Adipose tissue (tissue), 3 donors: ENCODE measurements around the gene CALR. TPM values are rescaled to one million over a fixed set of nuclear protein-coding genes. Genes with fewer than 3 reads are reported as not detected.
"Not testable (repeated sequence)": the region's sequence is repeated elsewhere in the genome, so short reads cannot be mapped to it uniquely, and the experiment has no call there.

Source experiments
- H3K27ac ChIP-seq: one replicate; pipeline ENCODE4 v1.5.1; 2013; ENCODE audit warnings: low read depth, low read length
- WGBS, 3 donors: extraction: QIAGEN DNeasy Blood & Tissue Kit; methylation state at CpG; one replicate each; pipeline ENCODE4 v1.1.7; 2013; 5-methylcytosine and 5-hydroxymethylcytosine counted together
- polyA plus RNA-seq, 3 donors: library from polyadenylated mRNA; stranded (reverse); fragments of 200-250 nt; gene quantifications; one replicate each; pipeline ENCODE4 v1.2.3, GENCODE V29; 2013
- donor health status: healthy with polysubstance abuse.
- donor health status: Bipolar disorder and iron deficiency.
- donor health status: healthy.

CALR gene
- polyA plus RNA-seq = 100 to 1,000 TPM; 215 to 433 (median 312) TPM

- no peak within 1 kb of the TSS for H3K27ac ChIP-seq
- 0% methylated on average over 63 of the region's 63 CpGs for WGBS, 3 donors
Measured at GRCh38 chr19:12937927-12938778, at the start of gene CALR. CALR (plus strand) TSS chr19:12938609; CDS start chr19:12938680, 71 bp downstream.

DNA sequence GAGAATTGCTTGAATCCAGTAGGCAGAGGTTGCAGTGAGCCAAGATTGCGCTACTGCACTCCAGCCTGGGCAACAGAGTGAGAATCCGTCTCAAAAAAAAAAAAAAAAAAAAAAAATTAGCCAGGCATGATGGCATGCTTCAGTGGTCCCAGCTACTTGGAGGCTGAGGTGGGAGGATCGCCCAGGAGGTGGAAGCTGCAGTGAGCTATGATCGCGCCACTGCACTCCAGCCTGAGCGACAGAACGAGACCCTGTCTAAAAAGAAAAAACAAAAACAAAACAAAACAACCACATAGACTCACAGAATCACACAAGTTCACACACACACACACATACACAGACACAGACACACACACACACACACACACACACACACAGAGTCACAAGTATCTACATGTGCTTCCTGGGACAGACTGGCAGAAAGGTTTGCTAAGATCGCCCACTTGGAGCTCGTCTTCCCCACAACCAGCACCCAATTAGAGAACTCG, 48.1 kb upstream of the CALR start:
- not testable (repeated sequence) for H3K27ac ChIP-seq
- 29 to 37% (median 33%) methylated on average over 10 of the region's 10 CpGs for WGBS, 3 donors

- 0% methylated on average over 49 of the region's 49 CpGs for WGBS, 3 donors
- H3K27ac ChIP-seq = no peak within 1 kb of the TSS
Measured at GRCh38 chr19:12890787-12891552, 47.4 kb upstream of the CALR start, which contains the start of gene GCDH. GCDH (plus strand) TSS chr19:12891160; CDS start chr19:12891305, 145 bp downstream.

DNA sequence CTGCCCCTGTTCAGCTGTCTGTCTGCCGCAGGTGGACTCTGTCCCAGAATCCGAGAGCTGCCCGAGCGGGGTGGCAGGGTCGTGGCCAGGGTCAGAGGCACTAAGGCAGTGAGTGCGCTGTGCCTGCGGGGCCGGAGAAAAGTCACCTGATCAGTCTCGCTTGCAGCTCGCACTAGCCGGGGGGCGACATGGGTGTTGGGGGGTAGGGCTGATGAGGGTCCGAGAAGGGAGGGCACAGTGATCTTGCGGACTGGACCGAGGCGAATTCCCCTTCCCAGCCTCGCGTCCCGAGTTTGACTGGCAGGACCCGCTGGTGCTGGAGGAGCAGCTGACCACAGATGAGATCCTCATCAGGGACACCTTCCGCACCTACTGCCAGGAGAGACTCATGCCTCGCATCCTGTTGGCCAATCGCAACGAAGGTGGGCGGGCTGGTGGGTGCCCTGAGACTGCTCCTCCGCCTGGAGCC, 46.8 kb upstream of the CALR start:
- WGBS, 3 donors = 5 to 8% (median 7%) methylated on average over 19 to 26 of the region's 26 CpGs
- no peak overlapping the region for H3K27ac ChIP-seq

GRCh38 chr19:12893582-12893981, 44.8 kb upstream of the CALR start:
- H3K27ac ChIP-seq = no peak overlapping the region
- WGBS, 3 donors = 91 to 96% (median 95%) methylated on average over 5 of the region's 5 CpGs

DNA sequence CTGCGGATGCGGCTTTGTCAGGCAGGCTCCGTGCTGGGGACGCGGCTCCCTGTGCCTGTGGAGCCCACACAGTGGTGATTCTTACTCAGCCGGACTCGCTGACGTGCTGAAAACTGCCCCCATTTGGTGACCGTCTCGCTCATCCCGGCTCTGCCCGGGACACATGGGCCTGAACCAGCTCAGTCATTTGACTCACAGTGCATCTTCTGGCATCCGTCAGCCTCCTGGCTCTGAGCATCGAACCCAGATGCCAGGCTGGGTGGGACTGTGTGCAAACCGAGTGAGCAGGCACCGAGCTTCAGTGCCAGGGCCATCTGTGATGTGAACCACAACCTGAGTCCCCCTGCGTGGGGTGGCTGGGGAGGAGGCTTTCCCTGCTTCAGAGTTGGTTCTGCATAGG, 41.9 kb upstream of the CALR start:
- 93 to 97% (median 96%) methylated on average over 14 to 17 of the region's 17 CpGs for WGBS, 3 donors
- no peak overlapping the region for H3K27ac ChIP-seq

- WGBS, 3 donors = 88 to 93% (median 93%) methylated on average over 10 of the region's 10 CpGs
- no peak overlapping the region for H3K27ac ChIP-seq
Measured at GRCh38 chr19:12899891-12900518, 38.4 kb upstream of the CALR start.

DNA sequence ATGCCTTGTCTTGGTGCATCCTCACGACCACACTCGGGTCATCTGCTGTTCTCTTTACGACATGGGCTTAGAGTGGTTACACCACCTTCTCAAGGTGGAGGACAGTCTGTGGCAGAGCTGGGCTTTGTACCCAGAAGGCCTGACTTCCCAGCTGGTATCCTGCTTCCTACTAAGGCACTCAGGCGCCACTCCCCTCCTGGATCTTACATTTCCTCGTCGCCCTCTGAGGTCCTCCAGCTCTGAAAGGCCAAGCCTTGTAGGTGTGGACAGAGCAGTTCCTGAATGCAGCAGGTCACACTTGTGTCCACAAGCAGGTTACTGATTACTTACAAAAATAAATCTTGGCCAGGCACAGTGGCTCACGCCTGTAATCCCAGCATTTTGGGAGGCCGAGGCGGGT, 31.2 kb upstream of the CALR start:
- 77 to 89% (median 88%) methylated on average over 9 of the region's 9 CpGs for WGBS, 3 donors

DNA sequence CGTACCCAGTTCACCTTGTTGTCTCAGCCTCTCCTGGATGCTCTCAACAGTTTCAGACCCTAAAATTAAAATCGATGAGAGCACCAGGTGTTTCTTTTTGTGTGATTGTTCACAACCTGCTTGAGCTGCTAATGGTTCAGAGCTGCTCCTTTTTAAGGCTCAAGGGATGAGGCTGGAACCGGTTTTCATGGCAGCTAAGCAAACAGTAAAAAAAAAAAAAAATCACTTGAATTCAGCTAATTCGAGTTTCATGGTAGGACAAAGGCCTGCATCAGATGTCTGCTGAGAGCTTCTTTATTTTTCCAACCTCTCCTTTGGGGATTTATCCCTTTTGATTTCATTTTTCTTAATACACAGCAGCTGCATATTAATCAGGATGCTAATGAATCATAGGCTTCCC, 25.8 kb upstream of the CALR start:
- 36 to 51% (median 50%) methylated on average over 4 of the region's 4 CpGs for WGBS, 3 donors

More for the DNA sequence above, 31.2 kb upstream of the CALR start:
- no peak overlapping the region for H3K27ac ChIP-seq

DNA sequence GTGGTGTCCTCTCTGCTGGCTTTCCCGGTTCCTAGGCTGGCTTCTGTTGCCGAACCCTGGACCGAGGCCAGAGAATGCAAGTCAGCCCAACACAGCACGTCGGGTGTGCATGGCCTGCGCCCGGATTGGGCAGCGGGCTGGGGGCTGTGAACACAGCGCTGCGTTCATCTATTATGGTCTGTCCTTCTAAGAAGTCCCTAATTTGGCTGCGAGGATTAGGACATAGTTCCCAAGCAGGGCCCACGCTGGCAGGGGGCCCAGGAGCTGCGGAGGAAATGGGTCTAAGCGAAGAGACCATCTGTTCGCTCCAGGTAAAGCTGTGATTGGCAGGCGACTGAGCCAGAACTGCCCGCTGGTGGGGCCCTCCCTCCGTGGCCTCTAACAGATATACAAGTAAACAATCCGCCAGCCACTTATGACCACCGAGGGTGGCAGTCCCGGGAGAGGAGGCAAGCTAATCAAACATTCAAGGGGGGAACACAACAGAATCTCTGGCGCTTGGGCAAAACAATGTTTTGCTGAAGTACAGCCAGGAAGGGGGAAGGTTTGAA, 25.3 kb upstream of the CALR start:
- WGBS, 3 donors = 3 to 9% (median 6%) methylated on average over 22 of the region's 22 CpGs
- H3K27ac ChIP-seq = peak overlapping the region; percentile 42

More for the DNA sequence above, 25.8 kb upstream of the CALR start:
- no peak overlapping the region for H3K27ac ChIP-seq

DNA sequence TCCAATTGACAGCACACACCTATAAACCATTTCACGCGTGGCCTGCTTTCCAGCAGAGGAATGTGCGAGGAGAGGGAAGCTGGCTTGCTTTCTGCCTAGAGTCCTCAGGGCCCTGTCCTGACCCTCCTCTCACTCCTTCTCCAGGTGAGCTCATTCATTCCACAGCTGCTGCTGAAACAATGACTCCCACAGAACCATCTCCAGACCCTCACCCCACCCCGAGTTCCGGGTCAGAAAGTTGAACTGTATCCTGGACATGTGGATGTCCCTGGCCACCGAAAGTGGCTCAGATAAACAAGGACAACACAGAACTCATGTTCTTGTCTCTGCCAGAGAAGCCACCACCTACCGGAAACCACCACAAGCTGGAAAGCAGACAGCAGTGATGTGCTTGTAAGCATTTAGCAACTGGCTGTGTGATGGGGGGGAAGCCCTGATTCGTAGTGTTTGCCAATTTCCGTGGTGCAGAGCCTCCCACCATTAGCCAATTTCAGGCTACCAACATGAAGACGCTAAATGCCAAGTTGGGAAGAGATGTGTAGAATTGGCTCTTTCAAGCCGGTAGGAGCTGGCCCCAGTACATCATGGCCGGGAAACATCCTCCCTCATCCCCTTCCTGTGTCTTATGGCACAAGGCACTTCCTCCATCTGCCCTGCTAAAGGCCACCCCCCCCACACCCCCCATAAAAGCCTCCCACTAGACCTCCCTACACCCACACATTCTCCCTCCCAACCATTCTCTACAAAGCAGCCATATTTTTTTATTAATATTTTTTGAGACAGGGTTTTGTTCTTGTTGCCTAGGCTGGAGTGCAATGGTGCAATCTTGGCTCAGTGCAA, 24.3 kb upstream of the CALR start:
- WGBS, 3 donors = 34 to 70% (median 38%) methylated on average over 12 of the region's 12 CpGs
- H3K27ac ChIP-seq = no peak overlapping the region

GRCh38 chr19:12915860-12916259, 22.5 kb upstream of the CALR start:
- H3K27ac ChIP-seq = not testable (repeated sequence)
- 89 to 97% (median 89%) methylated on average over 4 of the region's 4 CpGs for WGBS, 3 donors

GRCh38 chr19:12918253-12918652, 20.2 kb upstream of the CALR start:
- 92 to 95% (median 95%) methylated on average over 14 of the region's 14 CpGs for WGBS, 3 donors
- H3K27ac ChIP-seq = no peak overlapping the region

GRCh38 chr19:12921047-12921446, 17.4 kb upstream of the CALR start:
- 54 to 65% (median 62%) methylated on average over 3 of the region's 3 CpGs for WGBS, 3 donors

DNA sequence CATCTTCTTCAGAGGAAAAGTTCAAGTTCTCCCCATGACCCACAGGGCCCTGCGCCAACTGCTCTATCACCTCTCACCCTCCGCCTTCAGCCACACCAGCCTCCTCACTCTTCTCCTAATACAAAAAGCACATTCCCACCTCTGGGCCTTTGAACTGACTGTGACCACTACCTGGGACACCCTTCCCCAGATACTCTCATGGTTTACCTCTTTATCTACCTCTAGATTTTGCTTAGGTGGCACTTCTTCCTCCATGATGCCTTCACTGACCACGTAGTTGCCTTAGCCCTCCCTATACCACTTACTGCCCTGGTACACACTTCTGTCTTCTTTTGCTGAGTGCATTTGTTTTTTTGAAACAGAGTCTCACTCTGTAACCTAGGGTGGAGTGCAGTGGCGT, 15.4 kb upstream of the CALR start:
- WGBS, 3 donors = 91 to 99% (median 94%) methylated on average over 4 of the region's 4 CpGs
- H3K27ac ChIP-seq = no peak overlapping the region

More at GRCh38 chr19:12921047-12921446, 17.4 kb upstream of the CALR start:
- no peak overlapping the region for H3K27ac ChIP-seq

- H3K27ac ChIP-seq = no peak overlapping the region
- 95 to 98% (median 96%) methylated on average over 29 of the region's 29 CpGs for WGBS, 3 donors
Measured at GRCh38 chr19:12924621-12925310, 13.6 kb upstream of the CALR start.
